GM12801 (cell line): Measurements from ENCODE around the gene OSCP1.

Experiments
- TF ChIP-seq, protein P1 (sequence below): IDR thresholded peaks from one replicate; pipeline ENCODE4 v1.5.1; 2011; ENCODE audit warnings: control low read depth; ENCODE audit not compliant: insufficient read length; ENCODE audit errors: extremely low read depth

The OSCP1 gene

DNA sequence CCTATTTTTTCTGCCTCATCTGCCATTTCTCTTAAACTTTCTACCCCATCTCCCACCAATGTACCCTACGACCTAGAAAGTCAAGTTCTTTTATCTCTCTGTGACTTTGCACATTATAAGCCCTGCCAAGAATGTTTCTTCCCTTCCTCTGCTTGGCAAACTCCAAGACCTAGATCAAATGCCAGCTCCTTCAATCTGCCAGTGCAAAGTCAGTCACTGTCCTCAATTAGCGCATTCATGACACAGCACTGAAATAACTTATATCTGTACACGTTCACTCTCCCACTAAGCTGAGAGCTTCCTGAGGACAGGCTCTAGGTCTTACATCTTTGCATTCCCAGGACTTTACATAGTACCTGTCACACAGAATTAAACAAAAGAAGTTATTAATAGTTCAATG lies 31.1 kb downstream of the OSCP1 start:
- TF ChIP-seq, protein P1, sequence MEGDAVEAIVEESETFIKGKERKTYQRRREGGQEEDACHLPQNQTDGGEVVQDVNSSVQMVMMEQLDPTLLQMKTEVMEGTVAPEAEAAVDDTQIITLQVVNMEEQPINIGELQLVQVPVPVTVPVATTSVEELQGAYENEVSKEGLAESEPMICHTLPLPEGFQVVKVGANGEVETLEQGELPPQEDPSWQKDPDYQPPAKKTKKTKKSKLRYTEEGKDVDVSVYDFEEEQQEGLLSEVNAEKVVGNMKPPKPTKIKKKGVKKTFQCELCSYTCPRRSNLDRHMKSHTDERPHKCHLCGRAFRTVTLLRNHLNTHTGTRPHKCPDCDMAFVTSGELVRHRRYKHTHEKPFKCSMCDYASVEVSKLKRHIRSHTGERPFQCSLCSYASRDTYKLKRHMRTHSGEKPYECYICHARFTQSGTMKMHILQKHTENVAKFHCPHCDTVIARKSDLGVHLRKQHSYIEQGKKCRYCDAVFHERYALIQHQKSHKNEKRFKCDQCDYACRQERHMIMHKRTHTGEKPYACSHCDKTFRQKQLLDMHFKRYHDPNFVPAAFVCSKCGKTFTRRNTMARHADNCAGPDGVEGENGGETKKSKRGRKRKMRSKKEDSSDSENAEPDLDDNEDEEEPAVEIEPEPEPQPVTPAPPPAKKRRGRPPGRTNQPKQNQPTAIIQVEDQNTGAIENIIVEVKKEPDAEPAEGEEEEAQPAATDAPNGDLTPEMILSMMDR = no peak

DNA sequence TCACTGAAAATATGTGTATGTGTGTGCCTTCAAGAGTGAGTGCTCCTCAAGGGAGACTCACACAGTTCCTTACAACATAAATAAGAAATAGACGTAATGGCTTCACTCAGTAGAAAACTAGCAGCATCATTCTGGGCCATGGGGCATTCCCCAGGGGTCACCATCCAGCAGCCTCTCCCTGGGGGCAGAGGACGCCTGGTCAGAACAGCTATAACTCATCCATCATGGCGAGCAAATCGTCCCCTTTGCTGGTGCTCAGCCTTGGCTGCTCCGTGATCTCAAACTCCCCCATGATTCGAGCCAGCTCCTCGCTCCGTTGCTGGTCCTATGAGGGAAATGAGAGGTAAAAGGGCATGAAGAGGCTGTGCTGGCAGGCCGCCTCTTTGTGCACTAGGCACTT lies 32.3 kb downstream of the OSCP1 start:
- TF ChIP-seq, protein P1 = no peak

DNA sequence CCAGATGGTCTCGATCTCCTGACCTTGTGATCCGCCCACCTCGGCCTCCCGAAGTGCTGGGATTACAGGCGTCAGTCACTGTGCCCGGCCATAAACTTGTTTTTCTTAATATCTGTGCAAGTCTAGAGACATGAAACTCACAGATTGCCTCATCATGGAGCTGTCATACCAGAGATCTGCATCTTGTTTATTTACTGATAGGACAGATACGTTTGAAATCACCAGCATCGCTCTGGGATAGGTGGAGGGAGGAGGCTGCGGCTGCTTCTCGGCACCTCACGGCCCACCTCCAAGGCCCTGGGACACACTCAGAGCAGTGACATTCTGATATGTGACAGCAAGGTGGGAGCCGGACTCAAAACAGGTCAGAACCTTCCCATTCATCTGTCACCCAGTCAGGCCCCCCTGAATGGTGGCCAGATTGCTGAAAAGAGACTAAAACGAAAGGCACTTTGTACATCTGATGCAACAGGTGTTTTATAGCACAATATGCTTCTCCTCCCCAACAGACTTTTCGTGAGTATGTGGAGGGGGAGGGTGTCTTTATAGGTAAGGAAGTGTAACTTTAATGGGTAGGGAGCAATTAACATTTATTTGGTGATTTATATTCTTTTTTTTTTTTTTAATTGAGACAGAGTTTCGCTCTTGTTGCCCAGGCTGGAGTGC lies 34.5 kb downstream of the OSCP1 start:
- TF ChIP-seq, protein P1 = no peak

GRCh38 chr1:36414384-36414783 lies 35.9 kb downstream of the OSCP1 start:
- TF ChIP-seq, protein P1 = no peak

DNA sequence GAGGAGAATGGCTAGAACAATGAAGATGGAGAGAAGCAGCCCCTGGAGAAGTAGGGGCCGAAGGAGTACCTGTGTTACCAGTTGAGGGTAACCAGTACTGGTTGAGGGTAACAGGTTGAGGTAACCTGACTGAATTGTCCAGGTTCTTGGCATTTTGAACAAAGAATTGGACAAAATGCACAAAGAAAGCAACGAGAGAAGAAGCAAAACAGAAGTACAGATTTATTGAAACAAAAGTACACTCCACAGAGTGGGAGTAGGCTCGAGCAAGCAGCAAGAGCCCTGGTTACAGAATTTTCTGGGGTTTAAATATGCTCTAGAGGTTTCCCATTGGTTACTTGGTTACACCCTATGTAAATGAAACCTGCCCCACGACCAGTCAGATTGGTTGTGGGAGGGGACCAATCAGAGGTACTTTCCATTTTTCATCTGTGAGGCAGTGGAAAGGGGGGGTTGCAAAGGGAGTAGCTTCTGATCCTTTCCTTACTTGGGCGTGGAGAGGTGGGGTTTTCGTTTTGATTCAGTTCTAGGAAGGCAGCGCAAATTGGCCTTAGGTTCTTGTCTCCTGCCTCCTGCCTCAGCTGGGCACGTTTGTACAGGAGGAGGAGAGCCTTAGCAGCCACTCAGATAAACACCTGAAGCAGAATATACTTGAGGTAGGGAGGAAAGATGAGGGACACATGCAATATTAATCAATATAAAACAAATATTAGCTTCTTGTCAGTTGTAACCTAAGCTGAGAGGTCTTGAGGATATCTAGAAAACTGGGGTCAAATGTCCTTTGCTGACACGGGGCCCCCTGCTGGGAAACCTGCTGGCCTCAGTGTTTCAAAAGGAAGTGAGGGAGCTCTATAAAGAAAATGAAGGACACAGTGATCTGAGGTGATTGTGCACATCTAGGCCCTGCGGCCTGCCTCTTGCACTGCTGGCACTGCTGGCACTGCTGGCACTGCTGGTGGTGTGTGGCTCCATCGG lies 38.3 kb downstream of the OSCP1 start:
- TF ChIP-seq, protein P1 = no peak

DNA sequence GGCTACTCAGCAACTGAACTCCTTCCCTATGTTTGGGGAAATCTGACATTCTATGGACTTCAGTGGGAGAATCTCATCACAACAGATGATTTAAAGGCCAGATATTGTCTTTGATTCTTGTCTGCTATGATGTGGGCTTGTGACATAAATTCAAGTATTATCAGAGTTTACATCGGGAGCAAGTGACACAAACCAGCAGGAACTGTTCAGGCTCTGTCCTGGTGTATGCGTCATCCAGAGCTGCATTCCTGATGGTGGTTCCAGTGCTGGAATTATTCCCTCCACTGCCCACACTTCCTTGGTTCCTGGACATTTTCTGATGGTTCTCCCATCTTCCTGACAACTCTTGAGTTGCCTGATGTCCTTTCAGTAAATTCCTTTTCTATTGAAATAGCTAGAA lies 41.8 kb downstream of the OSCP1 start:
- TF ChIP-seq, protein P1 = no peak

GRCh38 chr1:36406440-36406839 lies 43.8 kb downstream of the OSCP1 start:
- TF ChIP-seq, protein P1 = no peak
